ENCODE measurements around the gene AOX1. TPM values are rescaled to one million over a fixed set of nuclear protein-coding genes. Genes with fewer than 3 reads are reported as not detected.
"Not testable (repeated sequence)": the region's sequence is repeated elsewhere in the genome, so short reads cannot be mapped to it uniquely, and the experiment has no call there.

The AOX1 gene
- total RNA-seq, 3 donors from 2014 or later: 1.9 to 33.9 (median 17.8) TPM

- intact Hi-C loops (cut with DNase I, micrococcal nuclease): no loop called here
- no peak for ATAC-seq
- Histone ChIP-seq H3K4me1 (ENCODE audit: low read depth) (no peaks in the 10 kb centered on the region), H3K36me3 (ENCODE audit: low read depth) (no peaks in the 10 kb centered on the region), H3K4me3 (no peak overlapping the region), H3K9me3 (no peaks in the 10 kb centered on the region)
- no peak for TF ChIP-seq CTCF (IDR thresholded peaks at IDR 0.05)
- no peak for DNase-seq
Observed at GRCh38 chr2:200622106-200622505, 36.3 kb downstream of the AOX1 start.

- Histone ChIP-seq H3K4me1 (ENCODE audit: low read depth) (no peaks in the 10 kb centered on the region), H3K36me3 (ENCODE audit: low read depth) (no peaks in the 10 kb centered on the region), H3K9me3 (no peaks in the 10 kb centered on the region), H3K4me3 (no peak overlapping the region)
- intact Hi-C loops (cut with DNase I, micrococcal nuclease): no loop called here
- DNase-seq: no peak
- no peak for TF ChIP-seq CTCF (IDR thresholded peaks at IDR 0.05)
- ATAC-seq: no peak
Observed at GRCh38 chr2:200624026-200624425, 38.2 kb downstream of the AOX1 start.

- ATAC-seq (no peak), DNase-seq (no peak)
- no peaks in the 10 kb centered on the region for H3K9me3 ChIP-seq
- no peaks in the 10 kb centered on the region for H3K36me3 ChIP-seq (ENCODE audit: low read depth)
- TF ChIP-seq CTCF (IDR thresholded peaks at IDR 0.05): no peak
- intact Hi-C loops (cut with DNase I, micrococcal nuclease): no loop called here
- H3K4me1 ChIP-seq (ENCODE audit: low read depth): no peaks in the 10 kb centered on the region
- H3K4me3 ChIP-seq: no peak overlapping the region
Observed at GRCh38 chr2:200624658-200625057, 38.8 kb downstream of the AOX1 start.

GRCh38 chr2:200625282-200625681 is 39.5 kb downstream of the AOX1 start:
- H3K4me1 ChIP-seq (ENCODE audit: low read depth): no peaks in the 10 kb centered on the region
- no peak for TF ChIP-seq CTCF (IDR thresholded peaks at IDR 0.05)
- intact Hi-C loops (cut with DNase I, micrococcal nuclease): no loop called here
- H3K9me3 ChIP-seq: no peaks in the 10 kb centered on the region
- H3K36me3 ChIP-seq (ENCODE audit: low read depth): no peaks in the 10 kb centered on the region
- no peak overlapping the region for H3K4me3 ChIP-seq
- DNase-seq (no peak), ATAC-seq (no peak)

GRCh38 chr2:200625958-200626363 is 40.1 kb downstream of the AOX1 start:
- ATAC-seq (no peak), DNase-seq (no peak)
- Histone ChIP-seq H3K4me3 (no peak overlapping the region), H3K4me1 (ENCODE audit: low read depth) (no peaks in the 10 kb centered on the region), H3K9me3 (no peaks in the 10 kb centered on the region), H3K36me3 (ENCODE audit: low read depth) (no peaks in the 10 kb centered on the region)
- TF ChIP-seq CTCF (IDR thresholded peaks at IDR 0.05): no peak
- intact Hi-C loops (cut with DNase I, micrococcal nuclease): no loop called here

GRCh38 chr2:200627110-200627770 is 41.4 kb downstream of the AOX1 start:
- intact Hi-C loops (cut with DNase I, micrococcal nuclease): no loop called here
- Histone ChIP-seq H3K36me3 (ENCODE audit: low read depth) (no peaks in the 10 kb centered on the region), H3K9me3 (no peaks in the 10 kb centered on the region), H3K4me3 (no peak overlapping the region), H3K4me1 (ENCODE audit: low read depth) (no peaks in the 10 kb centered on the region)
- ATAC-seq (no peak), DNase-seq (no peak)
- TF ChIP-seq CTCF (IDR thresholded peaks at IDR 0.05): no peak

GRCh38 chr2:200628461-200628860 is 42.6 kb downstream of the AOX1 start:
- DNase-seq; H3K9me3 ChIP-seq; H3K4me1 ChIP-seq (ENCODE audit: low read depth); H3K4me3 ChIP-seq; ATAC-seq; intact Hi-C loops (cut with DNase I, micrococcal nuclease); H3K36me3 ChIP-seq (ENCODE audit: low read depth): not testable (repeated sequence)

Measured in mucosa of descending colon (tissue), 3 donors.